ENCODE results near the gene STK38L. TPM values are rescaled to one million over a fixed set of nuclear protein-coding genes. Genes with fewer than 3 reads are reported as not detected.

Gene STK38L
- polyA plus RNA-seq, 1 of the 3 experiments (the other 2 are of a cell fraction): 4.7 TPM

DNA sequence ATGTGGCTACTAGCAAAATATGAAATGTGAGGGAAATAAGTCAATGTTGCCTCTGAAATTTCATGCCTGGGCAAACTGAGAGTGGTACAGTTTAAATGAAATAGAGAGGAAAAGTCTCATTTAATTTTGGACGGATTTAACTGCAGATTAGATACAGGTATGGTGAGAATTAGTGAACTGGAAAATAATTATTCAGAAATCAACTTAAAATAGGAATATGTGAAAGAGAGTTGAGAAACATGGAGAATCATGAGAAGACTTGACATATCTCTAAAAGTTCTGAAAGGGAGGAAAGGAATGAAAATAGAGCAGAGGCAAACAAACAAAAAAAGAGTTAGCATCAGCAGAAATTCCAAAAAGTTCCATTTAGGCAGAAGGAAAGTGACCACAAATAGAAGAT lies 55.0 kb downstream of the STK38L start:
- peaks cover 22 to 63% of the 10 kb centered on the region in 2 experiments for H3K36me3 ChIP-seq (replicated peaks in 1 of 2; ENCODE audit: control insufficient read depth in 1 of 2, insufficient read depth in 2 of 2, low read length in 1 of 2)
- TF ChIP-seq RFX5 (IDR thresholded peaks at IDR 0.05; ENCODE audit: low read length): no peak
- no peak for TF ChIP-seq MAX (IDR thresholded peaks at IDR 0.05; ENCODE audit: low read depth)
- no peak for TF ChIP-seq GABPA (IDR thresholded peaks at IDR 0.05; ENCODE audit: low read depth)
- TF ChIP-seq, protein P1, sequence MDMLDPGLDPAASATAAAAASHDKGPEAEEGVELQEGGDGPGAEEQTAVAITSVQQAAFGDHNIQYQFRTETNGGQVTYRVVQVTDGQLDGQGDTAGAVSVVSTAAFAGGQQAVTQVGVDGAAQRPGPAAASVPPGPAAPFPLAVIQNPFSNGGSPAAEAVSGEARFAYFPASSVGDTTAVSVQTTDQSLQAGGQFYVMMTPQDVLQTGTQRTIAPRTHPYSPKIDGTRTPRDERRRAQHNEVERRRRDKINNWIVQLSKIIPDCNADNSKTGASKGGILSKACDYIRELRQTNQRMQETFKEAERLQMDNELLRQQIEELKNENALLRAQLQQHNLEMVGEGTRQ (IDR thresholded peaks at IDR 0.05; ENCODE audit: borderline replicate concordance, low read depth, low read length): no peak
- no peak for TF ChIP-seq RAD21 (IDR thresholded peaks at IDR 0.05; ENCODE audit: low read length)
- TF ChIP-seq ZBTB33 (IDR thresholded peaks at IDR 0.05; ENCODE audit: borderline replicate concordance, low read depth): no peak
- no peak for TF ChIP-seq FOXM1 (IDR thresholded peaks at IDR 0.05; ENCODE audit: low read depth)
- TF ChIP-seq GATA2 (CRISPR knock-in tag; IDR thresholded peaks at IDR 0.05): no peak
- TF ChIP-seq REST (IDR thresholded peaks at IDR 0.05; ENCODE audit: low read depth, low read length): no peak
- TF ChIP-seq NRF1 (IDR thresholded peaks at IDR 0.05; ENCODE audit: low read depth, low read length): no peak
- TF ChIP-seq POLR2AphosphoS5 (IDR thresholded peaks at IDR 0.05; ENCODE audit: low read depth, low read length): no peak
- no peak for TF ChIP-seq ELF1 (IDR thresholded peaks at IDR 0.05)
- TF ChIP-seq FOSL2 (IDR thresholded peaks at IDR 0.05; ENCODE audit: borderline replicate concordance, low read depth): no peak
- H3F3A ChIP-seq (replicated peaks; ENCODE audit: insufficient read depth): no peaks in the 10 kb centered on the region
- no peak overlapping the region for H3K9ac ChIP-seq
- H2AFZ ChIP-seq (ENCODE audit: low read depth): no peak overlapping the region
- no peaks in the 10 kb centered on the region; a peak in 1 of 4 replicates for H3K4me1 ChIP-seq (ENCODE audit: control insufficient read depth in 1 of 2, insufficient read depth in 2 of 2, low read depth in 1 of 2, low read length in 1 of 2)
- 0 out of 2 replicates have a peak, but pooled peaks cover 4% of the 10 kb centered on the region for H3K9me3 ChIP-seq
- CTCF ChIA-PET: interaction anchor here (0.7 kb wide), 1 partner anchor 201 kb away, joined by 3 read pairs; no protein-coding TSS in a partner anchor
- H3K79me2 ChIP-seq (ENCODE audit: insufficient read depth): no peaks in the 10 kb centered on the region; the same call in none of the 2 replicates
- POLR2A ChIA-PET: no interaction called here
- H3K9me2 ChIP-seq: no peaks in the 10 kb centered on the region
- no peak overlapping the region for H3K4me3 ChIP-seq (ENCODE audit: low read depth in 2 of 2, low read length in 1 of 2)
- 90% methylated on average over 1 of the region's 1 CpG for WGBS (ENCODE audit: low lambda C conversion rate)
- no peaks in the 10 kb centered on the region for H3K27me3 ChIP-seq (ENCODE audit: insufficient read depth)
- no peak overlapping the region for H3K27ac ChIP-seq (ENCODE audit: low read depth in 2 of 2, low read length in 1 of 2)
- no peak overlapping the region for H3K4me2 ChIP-seq
- H4K20me1 ChIP-seq (ENCODE audit: insufficient read depth): no peaks in the 10 kb centered on the region
- DNase-seq: no peak
